HG03139 (cell line): Measurements from ENCODE around the gene LRRFIP2.

Source experiments
- ATAC-seq: cut with Tn5 transposase; IDR thresholded peaks from one replicate; pipeline ENCODE4 v1.9.1; 2021; ENCODE audit not compliant: unreplicated experiment

Gene LRRFIP2

DNA sequence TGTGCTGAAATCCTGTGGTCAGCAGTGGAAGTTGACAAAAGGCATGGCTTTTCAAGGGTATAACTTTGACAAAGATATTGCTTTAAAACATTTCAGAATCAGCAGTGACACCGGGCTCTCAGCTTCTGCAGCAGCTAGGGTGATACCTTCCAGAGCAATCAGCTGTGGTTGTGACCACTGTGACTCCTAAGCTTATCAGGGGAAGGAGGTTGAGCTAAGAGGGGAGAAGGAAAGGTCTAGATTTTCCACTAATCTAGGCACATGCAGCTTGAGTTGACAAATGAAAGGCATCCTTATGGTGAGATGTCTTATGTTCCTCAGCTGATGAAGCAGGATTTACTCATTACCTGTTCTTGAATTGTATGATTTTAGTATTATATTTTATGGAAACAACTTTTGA lies 16.3 kb upstream of the LRRFIP2 start:
- no peak for ATAC-seq

DNA sequence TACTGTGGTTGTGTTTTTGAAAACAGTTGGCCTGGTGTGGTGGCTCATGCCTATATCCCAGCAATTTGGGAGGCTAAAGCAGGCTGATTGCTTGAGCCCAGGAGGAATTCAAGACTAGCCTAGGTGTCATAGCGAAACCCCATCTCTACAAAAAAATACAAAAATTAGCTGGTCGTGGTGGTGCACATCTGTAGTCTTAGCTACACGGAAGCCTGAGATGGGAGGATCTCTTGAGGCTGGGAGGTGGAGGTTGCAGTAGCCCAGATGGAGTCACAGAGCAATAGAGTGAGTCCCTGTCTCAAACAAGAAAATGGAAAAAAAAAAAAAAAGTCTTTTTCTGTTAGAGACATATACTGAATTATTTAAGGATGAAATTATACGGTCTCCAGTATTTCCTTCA lies 14.7 kb upstream of the LRRFIP2 start:
- ATAC-seq = no peak

DNA sequence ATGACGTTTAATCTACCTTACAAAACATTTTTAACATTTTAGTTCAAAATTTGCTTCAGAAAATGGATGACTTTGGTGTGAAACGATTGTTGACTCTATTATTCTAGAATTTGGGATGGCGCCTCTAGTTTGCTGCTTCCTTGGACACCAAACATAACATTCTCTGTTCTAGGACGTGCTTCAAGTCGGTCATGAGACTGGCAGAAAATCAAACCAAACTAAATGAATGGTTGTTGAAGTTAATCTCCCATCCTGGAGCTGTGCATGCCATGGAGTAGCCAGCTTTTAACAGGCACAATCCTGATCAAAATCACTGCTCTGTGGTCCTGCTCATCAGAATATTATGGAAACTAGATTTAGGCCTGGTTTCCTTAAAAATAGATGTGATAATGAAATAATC lies 9.6 kb upstream of the LRRFIP2 start:
- no peak for ATAC-seq

DNA sequence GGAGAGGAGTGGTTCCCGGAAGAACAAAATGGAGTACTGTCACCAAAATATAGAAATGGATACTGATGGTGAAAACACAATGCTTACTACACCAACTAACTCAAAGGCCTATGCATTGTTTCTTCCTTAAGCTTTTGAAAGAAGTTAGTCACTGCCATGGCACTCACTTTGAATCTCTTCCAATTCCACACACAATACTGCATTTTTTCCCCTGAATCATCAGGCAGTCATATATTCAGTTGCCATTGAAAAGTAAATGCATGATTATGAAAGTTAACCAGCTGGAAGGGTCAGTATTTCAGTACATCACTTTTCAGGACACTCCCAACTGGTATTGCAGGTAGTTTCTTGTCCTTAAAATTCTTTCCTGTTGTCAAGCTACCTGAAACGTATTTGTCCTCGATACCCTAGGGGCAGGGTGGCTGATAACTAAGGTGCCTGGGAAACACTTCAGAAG lies 9.0 kb upstream of the LRRFIP2 start:
- ATAC-seq = no peak

- ATAC-seq = no peak
These were observed 8.4 kb upstream of the LRRFIP2 start for GRCh38 chr3:37182816-37183215.

DNA sequence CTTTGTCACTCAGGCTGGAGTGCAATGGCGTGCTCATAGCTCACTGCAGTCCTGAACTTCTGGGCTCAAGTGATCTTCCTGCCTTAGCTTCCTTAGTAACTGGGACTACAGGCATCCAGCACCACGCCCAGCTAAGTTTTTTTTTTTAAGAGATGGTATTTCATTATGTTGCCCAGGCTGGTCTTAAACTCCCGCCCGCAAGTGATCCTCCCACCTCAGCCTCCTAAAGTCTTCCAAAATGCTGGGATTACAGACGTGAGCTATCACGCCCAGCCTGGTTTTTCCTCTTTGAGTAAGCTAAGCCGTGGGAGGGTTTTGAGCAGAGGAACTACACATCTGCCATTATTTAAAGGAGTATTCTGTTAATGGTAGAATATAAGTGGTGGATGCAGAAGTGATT lies 7.4 kb upstream of the LRRFIP2 start:
- ATAC-seq = no peak

- no peak for ATAC-seq
These were observed 5.0 kb upstream of the LRRFIP2 start for GRCh38 chr3:37179144-37179967.

DNA sequence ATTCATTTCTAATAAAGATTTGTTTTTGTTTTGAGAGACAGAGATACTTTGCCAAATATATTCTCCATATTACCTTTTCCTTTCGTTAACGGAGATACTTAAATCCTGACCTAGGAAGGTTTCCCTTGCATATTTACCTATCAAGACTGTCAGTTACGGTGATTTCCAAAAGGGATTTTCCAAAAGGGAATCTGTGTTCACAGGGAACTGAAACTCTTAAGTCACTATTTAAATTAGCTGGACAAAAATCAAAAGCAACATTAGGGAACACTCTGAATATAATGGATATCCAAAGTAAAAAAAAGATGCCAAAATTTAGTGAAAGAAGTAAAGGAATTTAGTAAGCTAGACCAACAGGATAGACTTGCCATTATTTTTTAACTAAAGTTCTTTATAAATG lies 576 bp downstream of the LRRFIP2 start:
- no peak for ATAC-seq

GRCh38 chr3:37171144-37171543 lies 3.2 kb downstream of the LRRFIP2 start:
- ATAC-seq = no peak

GRCh38 chr3:37170513-37170912 lies 3.9 kb downstream of the LRRFIP2 start:
- no peak for ATAC-seq

DNA sequence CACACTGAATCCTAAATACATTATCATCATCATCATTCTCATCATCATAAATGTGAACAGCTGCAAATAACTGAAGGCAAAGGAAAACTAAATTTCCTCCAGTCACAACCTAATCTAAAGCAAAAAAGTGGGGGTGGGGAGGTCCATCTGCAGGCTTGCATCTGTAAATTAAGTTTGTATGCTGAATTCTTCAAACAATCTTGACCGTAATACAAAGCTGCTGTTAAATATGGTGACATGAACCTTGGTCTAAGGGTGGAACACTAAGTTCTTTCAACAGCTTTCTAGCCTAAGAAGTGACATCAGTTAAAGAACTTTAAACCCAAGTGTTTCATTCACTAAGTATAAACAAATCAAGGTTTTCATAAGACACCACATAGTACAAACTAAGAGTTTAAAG lies 4.3 kb downstream of the LRRFIP2 start:
- no peak for ATAC-seq

- no peak for ATAC-seq
These were observed 5.5 kb downstream of the LRRFIP2 start for GRCh38 chr3:37168896-37169295.

GRCh38 chr3:37163262-37164015 lies 10.9 kb downstream of the LRRFIP2 start:
- no peak for ATAC-seq

DNA sequence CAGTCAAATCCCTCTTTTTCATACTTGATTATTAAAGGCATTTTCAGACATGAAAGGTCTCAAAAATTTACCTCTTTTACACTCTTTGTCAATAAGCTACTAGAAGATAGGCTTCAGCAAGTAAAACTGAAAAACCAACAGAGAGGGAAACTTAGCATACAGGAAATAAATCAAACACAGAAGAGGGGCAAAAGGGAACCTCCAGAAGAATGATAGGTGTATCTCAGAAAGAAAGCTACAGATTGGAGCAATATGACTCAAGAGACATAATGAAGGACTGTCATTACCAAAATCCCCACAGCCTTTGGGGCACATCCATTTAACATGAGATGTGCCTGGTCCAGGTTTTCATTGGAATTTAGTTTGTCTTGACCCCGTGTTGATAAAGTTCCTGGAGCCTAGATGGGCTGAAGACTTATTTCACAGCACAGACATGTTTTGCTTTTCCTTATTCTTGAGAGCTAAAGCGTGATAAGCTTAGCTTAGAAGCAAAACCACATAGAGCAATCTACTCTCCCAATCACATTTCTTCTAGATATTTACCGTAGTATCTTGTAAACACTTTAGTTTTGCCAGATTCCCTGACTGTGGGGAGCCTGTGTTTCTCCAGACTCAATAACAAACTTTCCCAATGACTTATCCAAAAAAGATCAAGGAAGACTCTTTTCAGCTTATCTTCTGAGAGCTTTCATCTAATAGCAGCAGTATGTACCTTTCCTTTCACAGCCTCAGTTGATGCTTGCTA lies 11.7 kb downstream of the LRRFIP2 start:
- peak; percentile 66 for ATAC-seq

DNA sequence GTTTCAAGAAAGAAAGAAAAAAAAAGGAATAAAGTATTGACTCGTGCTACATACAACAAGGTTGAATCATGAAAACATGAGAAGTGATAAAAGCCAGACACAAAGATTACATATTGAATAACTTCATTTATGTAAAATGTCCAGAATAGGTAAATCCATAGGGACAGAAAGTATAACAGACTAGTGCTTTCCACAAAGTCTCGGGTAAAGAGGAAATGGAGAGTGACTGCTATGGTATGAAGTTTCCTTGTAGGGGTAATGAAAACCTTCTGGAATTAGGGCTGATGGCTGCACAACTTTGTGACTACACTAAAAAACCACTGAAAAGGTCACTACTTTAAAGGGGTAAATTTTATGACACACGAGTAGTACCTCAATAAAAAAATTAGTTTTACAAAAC lies 13.0 kb downstream of the LRRFIP2 start:
- ATAC-seq = no peak

GRCh38 chr3:37155782-37156181 lies 18.6 kb downstream of the LRRFIP2 start:
- no peak for ATAC-seq

GRCh38 chr3:37154668-37155314 lies 19.6 kb downstream of the LRRFIP2 start:
- no peak for ATAC-seq

- ATAC-seq = no peak
These were observed 23.8 kb downstream of the LRRFIP2 start for GRCh38 chr3:37150621-37151020.

DNA sequence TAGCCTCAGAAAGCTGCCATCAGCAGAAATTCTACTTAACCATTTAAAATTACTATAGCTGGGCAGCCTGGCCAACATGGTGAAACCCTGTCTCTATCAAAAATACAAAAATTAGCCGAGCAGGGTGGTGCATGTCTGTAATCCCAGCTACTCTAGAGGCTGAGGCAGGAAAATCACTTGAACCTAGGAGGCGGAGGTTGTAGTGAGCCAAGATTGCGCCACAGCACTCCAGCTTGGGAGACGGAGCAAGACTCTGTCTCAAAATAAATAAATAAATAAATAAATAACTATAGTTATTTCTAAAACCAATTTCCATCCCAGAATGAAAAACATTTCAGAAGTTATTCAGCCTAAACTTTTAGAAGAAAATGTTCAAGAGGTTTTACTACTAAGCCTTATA lies 25.1 kb downstream of the LRRFIP2 start:
- ATAC-seq = no peak

- ATAC-seq = no peak
These were observed 26.2 kb downstream of the LRRFIP2 start for GRCh38 chr3:37148208-37148607.

DNA sequence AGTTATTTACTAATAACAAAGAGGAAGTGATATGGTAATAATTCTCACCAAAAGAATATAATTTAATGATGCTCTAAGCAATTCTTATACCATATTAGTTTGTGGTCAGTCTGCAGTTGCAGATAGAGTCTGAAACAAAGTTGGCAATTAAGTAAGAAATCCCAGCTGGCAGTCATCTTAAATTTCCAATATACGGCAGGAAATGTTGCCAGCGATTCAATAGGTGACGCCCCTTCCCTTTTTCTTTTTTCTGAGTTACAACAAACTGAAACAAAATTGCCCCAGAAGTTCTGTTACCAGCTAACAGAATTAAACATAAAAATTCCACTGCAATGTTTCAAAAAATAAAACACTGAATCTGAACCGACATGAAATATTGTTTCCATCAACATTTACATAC lies 26.7 kb downstream of the LRRFIP2 start:
- ATAC-seq = no peak
